HEK293 (cell line): ENCODE results near the gene PKP2.

Experiments used
- YY1 ChIP-seq: fragments of 450-650 bp; formaldehyde crosslinking; IDR thresholded peaks from 2 replicates; pipeline ENCODE4 v1.5.1; 2018; ENCODE audit warnings: missing biosample characterization, missing genetic modification characterization
- ZNF239 ChIP-seq: fragments of 450-650 bp; formaldehyde crosslinking; IDR thresholded peaks from 2 replicates; pipeline ENCODE4 v1.5.1; 2016; ENCODE audit warnings: missing biosample characterization, missing genetic modification characterization
- ZNF341 ChIP-seq: fragments of 450-650 bp; formaldehyde crosslinking; IDR thresholded peaks from 2 replicates; pipeline ENCODE4; 2016; ENCODE audit warnings: low read depth, missing biosample characterization, missing genetic modification characterization
- TF ChIP-seq, protein P1 (sequence below): fragments of 450-650 bp; formaldehyde crosslinking; IDR thresholded peaks from 2 replicates; pipeline ENCODE4 v1.5.1; 2016; ENCODE audit warnings: missing biosample characterization, missing genetic modification characterization
- TF ChIP-seq, protein P2 (sequence below): fragments of 450-650 bp; formaldehyde crosslinking; IDR thresholded peaks from 2 replicates; pipeline ENCODE4 v1.5.1; 2016; ENCODE audit warnings: missing biosample characterization, missing genetic modification characterization

DNA sequence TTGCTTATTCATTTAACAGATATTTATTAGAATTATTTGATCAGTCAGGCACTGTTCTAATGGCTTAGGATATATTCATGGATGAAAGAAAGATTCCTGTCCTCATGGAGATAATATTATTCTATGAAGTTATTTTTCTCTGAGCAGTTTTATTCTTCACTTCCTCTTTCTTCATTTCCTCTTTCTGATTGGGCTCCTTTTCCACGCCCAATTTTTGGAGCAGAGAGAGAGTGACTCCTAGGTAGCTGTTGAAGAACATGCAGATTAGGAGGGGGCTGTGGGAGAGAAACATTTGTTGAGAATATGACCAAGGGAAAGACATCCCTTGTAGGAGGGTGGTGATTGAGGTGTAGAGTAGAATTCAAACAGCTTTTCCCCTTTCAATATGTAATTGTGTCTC, 134.9 kb downstream of the PKP2 start:
- TF ChIP-seq, protein P1, sequence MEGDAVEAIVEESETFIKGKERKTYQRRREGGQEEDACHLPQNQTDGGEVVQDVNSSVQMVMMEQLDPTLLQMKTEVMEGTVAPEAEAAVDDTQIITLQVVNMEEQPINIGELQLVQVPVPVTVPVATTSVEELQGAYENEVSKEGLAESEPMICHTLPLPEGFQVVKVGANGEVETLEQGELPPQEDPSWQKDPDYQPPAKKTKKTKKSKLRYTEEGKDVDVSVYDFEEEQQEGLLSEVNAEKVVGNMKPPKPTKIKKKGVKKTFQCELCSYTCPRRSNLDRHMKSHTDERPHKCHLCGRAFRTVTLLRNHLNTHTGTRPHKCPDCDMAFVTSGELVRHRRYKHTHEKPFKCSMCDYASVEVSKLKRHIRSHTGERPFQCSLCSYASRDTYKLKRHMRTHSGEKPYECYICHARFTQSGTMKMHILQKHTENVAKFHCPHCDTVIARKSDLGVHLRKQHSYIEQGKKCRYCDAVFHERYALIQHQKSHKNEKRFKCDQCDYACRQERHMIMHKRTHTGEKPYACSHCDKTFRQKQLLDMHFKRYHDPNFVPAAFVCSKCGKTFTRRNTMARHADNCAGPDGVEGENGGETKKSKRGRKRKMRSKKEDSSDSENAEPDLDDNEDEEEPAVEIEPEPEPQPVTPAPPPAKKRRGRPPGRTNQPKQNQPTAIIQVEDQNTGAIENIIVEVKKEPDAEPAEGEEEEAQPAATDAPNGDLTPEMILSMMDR, result no peak
- TF ChIP-seq YY1 (tag by site-specific recombination) (no peak), ZNF341 (tag by site-specific recombination) (no peak), ZNF239 (no peak)
- TF ChIP-seq, protein P2, sequence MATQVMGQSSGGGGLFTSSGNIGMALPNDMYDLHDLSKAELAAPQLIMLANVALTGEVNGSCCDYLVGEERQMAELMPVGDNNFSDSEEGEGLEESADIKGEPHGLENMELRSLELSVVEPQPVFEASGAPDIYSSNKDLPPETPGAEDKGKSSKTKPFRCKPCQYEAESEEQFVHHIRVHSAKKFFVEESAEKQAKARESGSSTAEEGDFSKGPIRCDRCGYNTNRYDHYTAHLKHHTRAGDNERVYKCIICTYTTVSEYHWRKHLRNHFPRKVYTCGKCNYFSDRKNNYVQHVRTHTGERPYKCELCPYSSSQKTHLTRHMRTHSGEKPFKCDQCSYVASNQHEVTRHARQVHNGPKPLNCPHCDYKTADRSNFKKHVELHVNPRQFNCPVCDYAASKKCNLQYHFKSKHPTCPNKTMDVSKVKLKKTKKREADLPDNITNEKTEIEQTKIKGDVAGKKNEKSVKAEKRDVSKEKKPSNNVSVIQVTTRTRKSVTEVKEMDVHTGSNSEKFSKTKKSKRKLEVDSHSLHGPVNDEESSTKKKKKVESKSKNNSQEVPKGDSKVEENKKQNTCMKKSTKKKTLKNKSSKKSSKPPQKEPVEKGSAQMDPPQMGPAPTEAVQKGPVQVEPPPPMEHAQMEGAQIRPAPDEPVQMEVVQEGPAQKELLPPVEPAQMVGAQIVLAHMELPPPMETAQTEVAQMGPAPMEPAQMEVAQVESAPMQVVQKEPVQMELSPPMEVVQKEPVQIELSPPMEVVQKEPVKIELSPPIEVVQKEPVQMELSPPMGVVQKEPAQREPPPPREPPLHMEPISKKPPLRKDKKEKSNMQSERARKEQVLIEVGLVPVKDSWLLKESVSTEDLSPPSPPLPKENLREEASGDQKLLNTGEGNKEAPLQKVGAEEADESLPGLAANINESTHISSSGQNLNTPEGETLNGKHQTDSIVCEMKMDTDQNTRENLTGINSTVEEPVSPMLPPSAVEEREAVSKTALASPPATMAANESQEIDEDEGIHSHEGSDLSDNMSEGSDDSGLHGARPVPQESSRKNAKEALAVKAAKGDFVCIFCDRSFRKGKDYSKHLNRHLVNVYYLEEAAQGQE (tag by site-specific recombination), result no peak
